Measurements from ENCODE around the gene FOXD4L4. TPM values are rescaled to one million over a fixed set of nuclear protein-coding genes. Genes with fewer than 3 reads are reported as not detected.
"Not testable (repeated sequence)": the region's sequence is repeated elsewhere in the genome, so short reads cannot be mapped to it uniquely, and the experiment has no call there.

FOXD4L4 gene
- total RNA-seq (not detected), polyA plus RNA-seq (not detected)
- long read RNA-seq, donor 1: 0 reads
- long read RNA-seq, donor 2: 0 reads
- long read RNA-seq, donor 3: 0 reads

- DNase-seq; H3K4me3 ChIP-seq; H3K36me3 ChIP-seq; ATAC-seq; H3K9me3 ChIP-seq; H3K27ac ChIP-seq; H3K4me1 ChIP-seq; intact Hi-C loops (cut with DNase I): not testable (repeated sequence)
- 7 to 11% methylated on average over 9 to 18 of the region's 38 CpGs for WGBS, 2 donors
- H3K27me3 ChIP-seq: peaks cover 0 to 12% (median 5%) of the 10 kb centered on the region in 7 donors
These were observed at the start of gene FOXD4L4 for GRCh38 chr9:65737096-65737564. Gene FOXD4L4 (plus strand): TSS chr9:65737146. CDS start chr9:65737146, 0 bp downstream.

- intact Hi-C loops (cut with DNase I); H3K4me3 ChIP-seq; H3K36me3 ChIP-seq; H3K27me3 ChIP-seq; DNase-seq; H3K9me3 ChIP-seq; H3K4me1 ChIP-seq; H3K27ac ChIP-seq; ATAC-seq: not testable (repeated sequence)
- WGBS, 2 donors: 78% methylated on average over 1 of the region's 2 CpGs; no CpG with 5 or more reads in 1 of the 2 donors
These were observed 33.4 kb upstream of the FOXD4L4 start for GRCh38 chr9:65703550-65703949.

DNA sequence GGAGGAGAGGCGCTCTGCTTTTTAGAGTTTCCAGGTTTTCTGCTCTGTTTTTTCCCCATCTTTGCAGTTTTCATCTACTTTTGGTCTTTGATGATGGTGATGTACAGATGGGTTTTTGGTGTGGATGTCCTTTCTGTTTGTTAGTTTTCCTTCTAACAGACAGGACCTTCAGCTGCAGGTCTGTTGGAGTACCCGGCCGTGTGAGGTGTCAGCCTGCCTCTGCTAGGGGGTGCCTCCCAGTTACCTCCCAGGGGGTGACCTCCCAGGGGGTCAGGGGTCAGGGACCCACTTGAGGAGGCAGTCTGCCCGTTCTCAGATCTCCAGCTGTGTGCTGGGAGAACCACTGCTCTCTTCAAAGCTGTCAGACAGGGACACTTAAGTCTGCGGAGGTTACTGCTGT is 22.5 kb upstream of the FOXD4L4 start:
- H3K9me3 ChIP-seq; H3K27me3 ChIP-seq; ATAC-seq; H3K4me3 ChIP-seq; H3K36me3 ChIP-seq; intact Hi-C loops (cut with DNase I); DNase-seq; H3K4me1 ChIP-seq; H3K27ac ChIP-seq: not testable (repeated sequence)
- 67 to 87% methylated on average over 3 to 4 of the region's 5 CpGs for WGBS, 2 donors

- H3K27ac ChIP-seq; intact Hi-C loops (cut with DNase I); H3K4me3 ChIP-seq; ATAC-seq; H3K36me3 ChIP-seq; H3K4me1 ChIP-seq; DNase-seq; H3K9me3 ChIP-seq: not testable (repeated sequence)
- peaks cover 0 to 12% (median 5%) of the 10 kb centered on the region in 7 donors for H3K27me3 ChIP-seq
- 0 to 7% methylated on average over 2 to 5 of the region's 27 CpGs for WGBS, 2 donors
These were observed 1.2 kb downstream of the FOXD4L4 start for GRCh38 chr9:65738133-65738532.

Other genes with a start within 250 kb of the FOXD4L4 start
- 10 to 100 TPM; 11.5 to 20.1 (median 14.5) TPM for gene ZNG1E, start 61.2 kb upstream of the FOXD4L4 start, total RNA-seq
- 10 to 100 TPM; 25.3 to 47.8 TPM for gene ZNG1E, start 61.2 kb upstream of the FOXD4L4 start, polyA plus RNA-seq